Endometrial microvascular endothelial cells (primary cell): ENCODE data around the gene FUT3. TPM values are rescaled to one million over a fixed set of nuclear protein-coding genes. Genes with fewer than 3 reads are reported as not detected.
"Not testable (repeated sequence)": the region's sequence is repeated elsewhere in the genome, so short reads cannot be mapped to it uniquely, and the experiment has no call there.

Experiments
- in situ Hi-C: cut with HindIII; loops from 2 replicates; pipeline ENCODE4 v1.10.0; 2017; ENCODE audit warnings: low sequenced_read_pairs, low pct_unique_long_range_greater_than_20kb; ENCODE audit errors: inconsistent ontology term
- total RNA-seq: library from RNA; depleted of rRNA; stranded (reverse); fragments of >200 nt; gene quantifications from one replicate; pipeline ENCODE4 v1.2.3, GENCODE V29; 2015; ENCODE audit errors: inconsistent ontology term

FUT3 gene
- total RNA-seq, 1 donor from 2014 or later = not detected

DNA sequence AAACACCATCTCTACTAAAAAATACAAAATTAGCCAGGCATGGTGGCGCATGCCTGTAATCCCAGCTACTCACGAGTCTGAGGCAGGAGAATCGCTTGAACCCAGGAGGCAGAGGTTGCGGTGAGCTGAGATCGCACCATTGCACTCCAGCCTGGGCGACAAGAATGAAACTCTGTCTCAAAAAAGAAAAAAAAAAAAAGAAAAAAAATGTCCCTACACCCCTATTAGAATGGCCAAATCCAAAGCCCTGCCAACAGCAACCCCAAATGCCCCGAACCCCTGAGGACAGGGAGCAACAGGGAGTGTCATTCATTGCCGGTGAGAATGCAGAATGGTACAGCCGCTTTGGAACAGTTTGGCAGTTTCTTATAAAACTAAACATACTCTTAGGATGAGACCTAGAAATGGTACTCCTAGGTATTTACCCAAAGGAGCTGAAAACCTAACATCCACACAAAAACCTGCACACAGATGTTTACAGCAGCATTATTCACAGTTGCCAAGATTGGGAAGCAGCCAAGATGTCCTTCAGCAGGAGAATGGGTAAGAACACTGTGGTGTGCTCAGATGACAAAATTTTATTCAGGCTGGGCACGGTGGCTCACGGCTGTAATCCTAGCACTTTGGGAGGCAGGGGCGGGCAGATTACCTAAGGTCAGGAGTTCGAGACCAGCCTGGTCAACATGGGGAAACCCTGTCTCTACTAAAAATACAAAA is 32.1 kb upstream of the FUT3 start:
- in situ Hi-C loops = not testable (repeated sequence)

DNA sequence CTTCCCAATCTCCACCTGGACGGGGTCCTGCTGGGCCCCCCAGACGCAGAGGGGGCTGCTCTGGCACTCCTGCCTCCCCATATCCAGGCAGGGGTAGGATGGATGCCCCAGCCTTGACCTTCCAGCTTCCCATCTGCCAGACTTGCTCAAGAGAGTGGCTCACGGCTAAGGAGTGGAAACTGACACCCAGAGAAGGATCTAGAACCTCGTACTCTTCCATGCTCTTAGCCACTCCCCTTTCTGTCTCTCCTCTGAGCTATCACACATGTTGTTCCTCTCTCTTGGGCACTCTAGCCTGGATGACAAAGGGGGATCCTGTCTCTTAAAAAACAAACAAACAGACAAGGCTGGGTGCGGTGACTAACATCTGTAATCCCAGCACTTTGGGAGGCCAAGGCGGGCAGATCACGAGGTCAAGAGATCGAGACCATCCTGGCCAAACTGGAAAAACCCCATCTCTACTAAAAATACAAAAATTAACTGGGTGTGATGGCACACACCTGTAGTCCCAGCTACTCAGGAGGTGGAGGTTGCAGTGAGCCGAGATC is 31.2 kb upstream of the FUT3 start:
- in situ Hi-C loops = no loop called here

DNA sequence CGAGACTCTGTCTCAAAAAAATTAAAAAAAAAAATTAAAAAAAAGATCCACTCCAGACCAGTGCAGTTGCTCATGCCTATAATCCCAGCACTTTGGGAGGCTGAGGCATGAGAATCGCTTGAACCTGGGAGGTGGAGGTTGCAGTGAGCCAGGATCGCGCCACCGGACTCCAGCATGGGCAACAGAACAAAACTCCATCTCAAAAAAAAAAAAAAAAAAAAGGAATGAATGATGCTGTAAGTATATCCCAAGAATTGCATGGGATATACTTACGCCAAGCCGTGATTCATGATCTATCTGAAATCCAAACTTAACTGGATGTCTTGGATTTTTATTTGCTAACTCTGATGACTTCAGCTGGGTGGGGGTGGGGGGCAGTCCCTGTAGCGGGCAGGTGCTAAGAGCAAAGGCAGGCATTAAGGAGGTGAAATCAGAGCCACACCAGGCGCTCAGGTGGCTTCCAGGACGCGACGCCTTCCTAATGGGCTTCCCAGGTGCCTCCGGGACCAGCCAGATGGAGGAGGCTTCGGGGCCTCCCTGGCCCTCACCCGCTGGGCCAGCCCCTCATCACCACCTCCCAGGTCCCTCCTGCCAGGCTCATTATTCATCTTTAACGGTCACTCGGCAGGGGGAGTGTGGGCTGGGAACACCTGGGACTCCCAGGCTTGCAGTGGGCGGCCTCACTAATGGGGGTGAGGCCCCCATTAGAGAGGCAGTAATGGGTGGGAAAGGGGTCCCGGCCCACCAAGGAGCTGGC is 30.5 kb upstream of the FUT3 start:
- in situ Hi-C loops = no loop called here

DNA sequence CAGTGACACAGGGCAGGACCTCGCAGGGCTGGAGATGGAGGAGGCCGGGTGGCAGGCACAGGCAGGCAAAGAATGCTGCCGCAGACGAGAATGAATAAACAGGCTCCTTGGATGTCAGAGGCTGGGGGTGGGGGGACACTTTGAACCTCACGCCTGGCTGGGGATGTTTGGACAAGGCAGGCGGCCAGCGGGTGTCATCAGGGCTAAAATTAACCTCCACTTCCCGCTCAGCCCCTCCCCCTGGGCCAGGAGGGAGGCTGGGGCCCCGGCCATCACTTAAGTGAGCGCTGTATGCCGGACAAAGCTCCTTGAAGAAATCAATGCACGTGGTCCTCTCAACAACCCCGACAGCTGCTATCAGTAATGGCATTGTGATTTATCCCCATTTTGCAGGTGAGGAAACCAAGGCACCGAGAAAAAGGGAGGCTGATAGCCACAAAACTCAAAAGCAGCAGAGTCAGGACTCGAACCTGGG is 29.4 kb upstream of the FUT3 start:
- in situ Hi-C loops = no loop called here

DNA sequence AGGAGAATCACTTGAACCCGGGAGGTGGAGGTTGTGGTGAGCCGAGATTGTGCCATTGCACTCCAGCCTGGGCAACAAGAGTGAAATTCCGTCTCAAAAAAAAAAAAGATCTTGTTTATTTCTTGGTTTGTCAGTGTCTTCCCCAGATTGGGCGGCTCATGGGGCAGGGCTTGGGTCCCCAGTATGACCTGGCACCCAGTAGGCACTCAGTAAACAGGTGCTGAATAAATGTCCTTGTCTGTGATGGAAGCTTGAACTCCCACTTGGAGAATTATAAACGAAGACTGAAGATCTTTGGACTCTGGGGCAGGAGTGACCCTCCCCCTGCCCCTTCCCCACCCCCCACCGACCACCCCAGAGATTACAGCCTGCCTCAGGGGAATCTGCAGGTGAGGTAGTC is 28.9 kb upstream of the FUT3 start:
- in situ Hi-C loops = no loop called here

DNA sequence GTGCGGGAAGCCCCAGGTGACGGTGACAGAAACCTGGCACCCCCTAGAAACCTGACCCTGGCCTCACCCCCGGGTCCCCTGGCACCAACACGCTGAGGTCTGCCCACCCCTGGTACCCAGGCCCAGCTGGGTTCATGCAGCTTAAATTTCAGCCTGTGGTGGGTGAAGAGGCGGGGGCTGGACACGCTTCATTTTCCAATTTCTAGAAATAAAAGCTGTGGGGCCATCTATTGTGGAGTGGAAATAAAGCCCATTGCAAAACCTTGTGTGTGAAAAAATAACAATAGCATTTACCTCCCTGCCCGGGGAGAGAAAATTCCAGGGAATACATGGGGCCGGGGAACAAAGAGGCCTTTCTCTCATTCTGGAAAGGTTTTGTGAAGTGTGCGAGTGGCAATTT is 26.6 kb upstream of the FUT3 start:
- in situ Hi-C loops = no loop called here

DNA sequence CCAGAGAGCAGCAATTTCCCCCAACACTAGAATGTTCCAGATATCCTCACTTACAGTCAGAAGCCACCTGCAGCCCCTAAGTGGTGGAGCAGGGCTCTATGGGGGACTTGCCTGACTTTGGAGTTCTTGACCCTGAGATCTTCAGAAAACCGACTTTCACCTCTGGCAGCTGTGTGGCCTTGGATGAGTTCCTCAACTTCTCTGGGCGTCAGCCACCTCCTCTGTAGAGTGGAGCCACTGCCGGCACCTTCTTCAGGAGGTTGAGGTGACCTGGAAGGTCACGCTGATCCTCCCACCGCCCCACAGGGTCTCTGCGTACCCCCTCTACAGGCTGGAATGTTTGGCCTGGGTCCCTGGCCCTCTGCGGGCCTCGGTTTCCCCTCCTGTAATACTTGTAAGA is 26.2 kb upstream of the FUT3 start:
- in situ Hi-C loops = no loop called here

DNA sequence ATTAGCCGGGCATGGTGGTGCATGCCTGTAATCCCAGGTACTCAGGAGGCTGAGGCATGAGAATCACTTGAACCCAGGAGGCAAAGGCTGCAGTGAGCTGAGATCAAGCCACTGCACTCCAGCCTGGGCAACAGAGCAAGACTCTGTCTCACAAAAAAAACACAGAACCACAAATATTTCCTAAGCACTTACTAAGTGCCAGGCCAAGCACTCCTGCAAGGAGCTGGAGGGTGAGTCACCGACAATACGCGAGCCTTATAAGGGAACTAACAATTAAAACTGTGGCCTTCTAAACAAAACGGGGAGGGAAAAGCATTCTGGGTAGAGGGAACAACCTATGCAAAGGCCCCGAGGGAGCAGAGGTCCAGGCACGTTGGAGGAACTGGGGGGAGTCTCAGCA is 23.2 kb upstream of the FUT3 start:
- in situ Hi-C loops = not testable (repeated sequence)

DNA sequence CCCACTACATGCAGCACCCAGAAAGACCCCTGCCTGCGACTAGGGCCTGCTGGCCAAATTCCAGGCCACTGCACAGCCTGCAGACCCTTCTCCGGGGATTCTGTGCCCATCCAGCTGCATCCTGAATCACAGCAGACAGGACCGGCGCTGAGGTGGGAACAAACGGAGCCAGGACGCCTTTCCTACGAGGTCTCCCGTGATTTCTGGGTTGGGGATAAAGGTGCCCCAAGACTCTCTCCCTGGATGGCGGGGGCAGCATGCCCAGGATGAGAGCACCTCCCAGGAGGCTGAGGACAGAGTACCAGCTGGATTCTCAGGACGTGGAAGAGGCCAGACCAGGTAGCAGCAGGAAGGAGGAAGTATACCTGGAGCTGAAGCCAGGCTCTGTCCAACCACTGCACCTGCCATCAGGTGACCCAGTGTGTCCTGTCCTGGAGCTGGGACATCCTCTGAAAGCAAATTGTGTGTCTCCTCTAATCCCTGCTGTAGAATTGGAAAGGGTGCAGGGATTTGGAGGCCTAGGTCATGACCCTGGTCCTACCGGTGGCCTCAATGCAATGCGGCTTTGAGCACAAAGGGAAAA is 22.5 kb upstream of the FUT3 start:
- in situ Hi-C loops = no loop called here

DNA sequence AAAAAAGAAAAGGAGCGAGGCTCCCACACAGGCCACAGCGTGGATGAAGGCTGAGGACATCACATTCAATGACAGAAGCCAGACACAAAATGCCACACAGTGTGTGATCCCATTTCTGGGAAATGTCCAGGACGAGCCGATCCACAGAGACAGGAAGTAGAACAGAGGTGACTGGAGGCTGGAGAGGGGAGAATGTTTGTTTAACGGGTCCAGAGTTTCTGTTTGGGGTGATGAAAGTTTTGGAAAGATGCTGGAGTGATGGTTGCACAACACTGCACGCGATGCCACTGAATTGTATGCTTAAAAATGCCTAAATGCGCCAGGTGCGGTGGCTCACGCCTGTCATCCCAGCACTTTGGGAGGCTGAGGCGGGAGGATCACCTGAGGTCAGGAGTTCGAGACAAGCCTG is 19.7 kb upstream of the FUT3 start:
- in situ Hi-C loops = no loop called here

DNA sequence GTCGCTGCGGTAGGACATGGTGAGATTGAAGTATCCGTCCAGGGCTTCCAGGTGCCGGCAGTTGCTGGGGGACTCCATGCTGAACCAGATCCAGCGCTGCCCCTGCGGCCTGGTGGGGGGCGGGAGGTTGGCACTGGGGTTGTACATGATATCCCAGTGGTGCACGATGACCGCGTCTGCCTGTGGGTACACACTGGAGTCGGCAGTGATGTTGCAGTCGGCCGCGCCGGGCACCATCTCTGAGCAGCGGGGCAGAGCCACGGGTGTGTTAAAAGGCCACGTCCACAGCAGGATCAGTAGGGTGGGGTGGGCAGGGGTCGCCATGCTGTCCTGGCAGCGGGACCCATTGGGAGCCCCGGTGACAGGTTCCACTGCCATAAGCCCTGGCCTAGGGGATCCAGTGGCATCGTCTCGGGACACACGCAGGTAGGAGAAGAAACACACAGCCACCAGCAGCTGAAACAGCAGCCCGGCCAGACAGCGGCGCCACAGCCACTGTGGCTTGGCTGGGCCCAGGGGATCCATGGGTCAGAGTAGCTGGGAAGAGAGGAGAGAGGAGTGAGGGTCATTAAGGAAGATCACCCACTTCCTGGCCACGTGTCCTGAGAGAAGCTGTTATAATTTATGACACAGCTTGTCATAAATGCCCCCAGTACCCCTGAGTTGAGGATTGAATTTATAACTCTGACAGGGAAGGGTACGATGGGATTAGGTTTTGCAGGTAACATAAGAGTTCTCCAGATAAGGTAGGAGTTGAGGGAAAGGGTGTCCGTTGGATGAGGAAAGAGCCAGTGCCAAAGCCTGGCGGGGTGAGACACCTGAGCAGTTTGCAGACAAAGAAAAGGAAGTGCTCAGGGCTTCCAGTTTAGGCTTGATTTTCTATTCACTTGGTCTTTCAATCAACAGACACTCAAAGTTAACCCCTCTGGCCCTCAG is 16.2 kb upstream of the FUT3 start:
- in situ Hi-C loops = no loop called here

DNA sequence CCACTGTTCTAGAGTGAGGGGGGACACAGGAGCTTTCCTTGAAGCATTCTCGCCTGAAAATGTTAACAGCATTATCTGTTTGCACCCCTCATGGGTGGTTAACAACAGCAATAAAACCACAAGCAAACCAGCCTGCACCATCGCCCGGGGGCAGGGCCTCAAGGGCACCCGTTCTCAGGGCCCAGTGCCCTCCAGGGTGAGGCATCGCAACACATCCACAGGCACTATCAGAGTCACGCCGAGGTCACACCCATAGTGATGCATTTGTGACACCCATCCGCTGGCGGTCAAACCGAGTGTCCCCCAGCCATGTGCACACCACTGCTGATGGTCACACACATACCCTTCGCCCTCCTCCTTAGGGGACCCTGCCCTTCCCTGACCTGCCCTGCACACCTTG is 14.5 kb upstream of the FUT3 start:
- in situ Hi-C loops = no loop called here

DNA sequence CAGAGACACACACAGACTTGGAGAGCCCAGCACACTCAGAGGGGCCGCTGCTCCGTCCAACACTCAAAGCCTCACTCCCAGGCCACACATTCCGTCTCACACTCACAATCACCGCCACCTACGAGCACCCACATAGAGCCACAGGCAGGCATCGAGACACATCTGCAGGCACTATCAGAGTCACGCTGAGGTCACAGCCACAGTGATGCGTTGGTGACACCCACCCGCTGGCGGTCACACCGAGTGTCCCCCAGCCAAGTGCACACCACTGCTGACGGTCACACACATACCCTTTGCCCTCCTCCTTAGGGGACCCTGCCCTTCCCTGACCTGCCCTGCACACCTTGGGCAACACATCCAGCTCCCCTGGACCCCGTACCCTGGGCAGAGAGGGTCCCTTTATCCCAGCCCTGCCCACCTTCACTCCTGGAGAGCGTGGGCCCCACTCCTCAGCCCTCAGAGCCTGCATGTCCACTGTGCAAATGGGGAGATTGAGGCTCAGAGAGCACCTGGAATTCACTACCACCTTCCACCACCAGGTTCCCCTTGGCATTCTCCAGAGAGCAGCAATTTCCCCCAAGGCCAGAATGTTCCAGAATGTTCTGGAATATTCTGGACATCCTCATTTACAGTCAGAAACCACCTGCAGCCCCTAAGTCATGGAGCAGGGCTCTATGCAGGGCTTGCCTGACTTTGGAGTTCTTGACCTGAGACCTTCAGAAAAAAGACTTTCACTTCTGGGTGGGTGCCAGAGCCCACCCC is 13.7 kb upstream of the FUT3 start:
- in situ Hi-C loops = no loop called here

DNA sequence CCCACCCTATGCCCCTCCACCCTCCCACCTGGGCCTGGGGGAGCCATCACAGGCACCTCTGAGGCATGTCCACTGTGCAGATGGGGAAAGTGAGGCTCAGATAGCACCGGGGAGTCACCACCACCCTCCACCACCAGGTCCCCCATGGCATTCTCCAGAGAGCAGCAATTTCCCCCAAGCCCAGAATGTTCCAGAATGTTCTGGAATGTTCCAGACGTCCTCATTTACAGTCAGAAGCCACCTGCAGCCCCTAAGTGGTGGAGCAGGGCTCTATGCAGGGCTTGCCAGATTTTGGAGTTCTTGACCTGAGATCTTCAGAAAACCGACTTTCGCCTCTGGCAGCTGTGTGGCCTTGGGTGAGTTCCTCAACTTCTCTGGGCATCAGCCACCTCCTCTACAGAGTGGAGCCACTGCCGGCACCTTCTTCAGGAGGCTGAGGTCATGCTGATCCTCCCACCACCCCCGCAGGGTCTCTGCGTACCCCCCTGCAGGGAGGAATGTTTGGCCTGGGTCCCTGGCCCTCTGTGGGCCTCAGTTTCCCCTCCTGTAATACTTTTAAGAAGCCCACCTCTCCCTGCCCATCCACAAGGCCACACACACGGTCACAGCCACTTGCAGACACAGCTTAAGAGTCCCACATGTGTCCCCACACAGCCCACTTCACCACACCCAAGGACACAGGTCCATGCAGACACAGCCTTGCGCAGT is 12.9 kb upstream of the FUT3 start:
- in situ Hi-C loops = no loop called here

DNA sequence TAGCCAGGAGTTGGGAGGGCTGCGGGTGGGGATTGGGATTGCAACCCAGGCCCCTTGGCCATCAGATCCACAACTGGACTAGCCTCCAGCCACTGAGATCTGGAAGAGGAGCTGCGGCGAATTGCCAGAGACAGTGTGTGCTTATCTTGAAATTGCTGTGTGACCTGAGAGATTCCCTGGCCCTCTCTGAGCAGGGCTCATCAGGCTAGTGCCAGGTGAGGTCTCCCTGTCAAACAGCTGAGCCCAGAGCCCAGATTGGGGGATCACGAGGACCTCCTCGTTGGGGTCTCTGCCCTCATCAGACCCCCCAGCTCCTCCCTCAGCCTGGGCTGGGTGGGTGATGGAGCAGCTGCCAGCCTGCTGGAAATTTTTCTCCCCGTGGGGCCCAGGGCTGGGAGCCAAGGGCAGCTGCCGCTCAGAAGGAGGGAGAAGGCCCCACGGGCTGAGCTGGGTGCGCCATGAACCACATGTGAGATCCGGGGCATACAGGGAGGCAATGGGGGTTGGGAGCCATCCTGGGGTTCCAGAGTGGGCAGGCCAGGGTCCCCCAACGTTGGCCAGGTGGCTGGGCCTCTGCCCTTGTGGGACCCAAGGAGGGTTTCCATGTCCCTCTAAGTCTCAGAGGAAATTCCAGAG is 11.9 kb upstream of the FUT3 start:
- in situ Hi-C loops = no loop called here

DNA sequence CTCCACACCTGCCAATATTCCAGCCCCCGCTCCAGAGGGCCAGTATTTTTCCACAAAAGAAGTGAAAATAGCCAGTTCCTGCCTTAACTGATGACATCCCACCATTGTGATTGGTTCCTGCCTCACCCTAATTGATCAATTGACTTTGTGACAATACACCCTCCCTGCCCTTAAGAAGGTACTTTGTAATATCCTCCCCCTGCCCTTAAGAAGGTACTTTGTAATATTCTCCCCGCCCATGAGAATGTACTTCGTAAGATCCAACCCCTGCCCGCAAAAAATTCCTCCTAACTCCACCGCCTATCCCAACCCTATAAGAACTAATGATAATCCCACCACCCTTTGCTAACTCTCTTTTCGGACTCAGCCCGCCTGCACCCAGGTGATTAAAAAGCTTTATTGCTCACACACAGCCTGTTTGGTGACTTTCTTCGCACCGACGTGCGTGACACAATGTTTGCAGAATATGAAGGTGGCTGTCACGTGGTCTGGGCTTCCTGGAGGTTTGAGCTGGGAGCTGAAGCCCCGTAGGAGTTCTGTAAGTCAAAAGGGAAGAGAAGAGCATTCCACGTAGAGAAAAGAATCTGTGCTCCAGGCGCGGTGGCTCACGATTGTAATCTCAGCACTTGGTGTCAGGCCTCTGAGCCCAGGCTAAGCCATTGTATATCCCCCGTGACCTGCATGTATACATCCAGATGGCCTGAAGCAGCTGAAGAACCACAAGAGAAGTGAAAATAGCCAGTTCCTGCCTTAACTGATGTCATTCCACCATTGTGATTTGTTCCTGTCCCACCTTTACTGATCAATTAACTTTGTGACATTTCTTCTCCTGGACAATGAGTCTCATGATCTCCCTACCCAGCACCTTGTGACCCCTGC is 6.2 kb upstream of the FUT3 start:
- in situ Hi-C loops = no loop called here
